ENCODE results near the gene EEFSEC. TPM values are rescaled to one million over a fixed set of nuclear protein-coding genes. Genes with fewer than 3 reads are reported as not detected.

EEFSEC gene
- total RNA-seq, 1 donor from 2014 or later = 5.7 TPM

DNA sequence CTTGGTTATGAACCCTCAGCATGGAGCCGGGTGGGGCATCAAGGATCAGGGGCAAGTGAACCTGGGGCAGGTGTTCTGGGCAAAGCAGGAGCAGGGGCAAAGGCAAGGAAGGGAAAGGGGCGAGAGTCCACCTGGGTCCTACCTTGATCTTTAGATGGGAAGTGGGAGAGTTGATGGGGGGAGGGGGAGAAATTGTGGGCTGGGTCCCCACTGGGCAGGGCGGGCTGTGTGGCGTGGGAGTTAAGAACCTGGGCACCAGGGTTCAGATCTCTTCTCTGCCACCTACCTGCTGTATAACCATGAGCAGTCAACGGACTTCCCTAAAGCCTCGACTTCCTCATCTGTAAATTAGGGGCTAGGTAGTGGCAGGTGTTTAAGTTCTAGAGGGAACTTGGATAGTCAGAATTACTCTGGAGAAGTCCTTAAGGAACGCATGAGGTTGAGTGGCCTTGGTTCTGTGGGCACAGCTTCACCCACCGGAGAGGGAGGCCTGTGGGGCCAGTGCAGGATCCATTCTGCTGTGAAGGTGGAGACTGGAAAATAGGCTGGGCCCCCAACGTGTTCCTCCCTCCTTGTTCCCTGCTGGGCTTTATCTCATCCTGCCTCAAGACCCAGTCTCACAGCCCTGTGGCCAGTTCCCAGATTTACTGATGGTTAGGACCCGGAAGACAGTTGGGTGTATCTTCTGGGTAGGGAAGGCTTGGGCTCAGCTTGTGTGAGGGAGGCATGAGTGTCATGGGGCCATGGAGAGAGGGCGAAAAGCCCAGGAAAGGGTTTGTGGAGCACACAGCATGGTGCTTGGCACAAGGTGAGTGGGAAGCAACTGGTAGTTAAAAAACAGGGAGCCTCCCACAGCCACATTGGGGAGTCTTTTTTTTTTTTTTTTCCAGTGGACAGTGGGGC lies 90.6 kb downstream of the EEFSEC start:
- DNase-seq = no peak

DNA sequence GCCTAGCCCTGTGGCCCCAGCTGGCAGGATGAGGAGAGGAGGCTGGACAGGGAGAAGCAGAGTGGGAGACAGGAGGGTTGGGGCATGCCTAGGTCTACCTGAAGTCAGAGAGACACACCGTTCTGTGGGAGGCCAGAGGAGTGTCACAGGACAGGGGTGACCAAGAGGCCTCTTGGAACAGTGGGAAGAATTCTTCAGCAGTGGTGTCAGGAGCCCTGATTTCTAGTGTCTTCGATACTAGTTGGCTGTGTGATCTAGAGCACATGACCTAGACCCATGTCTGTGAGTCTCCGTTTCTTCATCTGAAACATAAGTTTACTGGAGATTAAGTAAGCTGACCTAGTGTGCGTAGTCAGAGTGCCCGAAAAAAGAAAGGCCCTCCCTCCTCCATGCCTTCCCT lies 92.2 kb downstream of the EEFSEC start:
- DNase-seq = no peak

DNA sequence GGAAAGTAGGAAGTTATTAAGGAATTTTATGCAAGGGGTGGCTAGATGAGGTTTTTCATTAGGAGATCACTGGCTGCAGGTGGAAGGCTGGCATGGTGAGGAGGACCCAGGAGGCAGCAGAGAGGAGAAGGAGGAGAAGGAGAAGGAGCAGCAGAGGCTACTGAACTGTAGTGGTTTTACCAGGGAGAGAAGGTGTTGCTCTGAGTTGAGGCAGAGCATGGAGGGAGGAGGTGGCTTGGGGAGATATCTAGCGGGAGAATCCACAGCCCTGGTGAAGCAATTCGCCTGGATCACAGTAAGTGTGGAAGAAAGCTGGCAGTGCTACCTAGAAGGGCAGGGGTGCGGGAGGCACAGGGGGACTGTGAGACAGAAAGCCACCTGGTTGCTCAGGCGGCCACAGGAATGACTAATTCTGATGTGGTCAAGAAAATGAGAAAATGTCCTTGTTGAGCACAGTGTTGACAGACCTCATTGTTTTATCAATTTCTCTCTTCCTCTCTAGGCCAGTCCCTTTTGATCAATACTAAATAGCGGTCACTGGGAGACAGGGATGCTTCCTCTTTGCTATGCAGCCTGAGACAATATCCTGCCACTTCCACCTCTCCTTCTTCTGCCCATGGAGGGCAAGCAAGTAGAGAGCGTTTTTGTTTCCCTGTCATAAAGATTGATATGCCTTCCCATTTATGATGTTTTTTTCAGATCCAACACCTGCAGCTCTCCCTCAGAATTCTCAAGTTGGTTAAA lies 94.6 kb downstream of the EEFSEC start:
- DNase-seq = no peak

DNA sequence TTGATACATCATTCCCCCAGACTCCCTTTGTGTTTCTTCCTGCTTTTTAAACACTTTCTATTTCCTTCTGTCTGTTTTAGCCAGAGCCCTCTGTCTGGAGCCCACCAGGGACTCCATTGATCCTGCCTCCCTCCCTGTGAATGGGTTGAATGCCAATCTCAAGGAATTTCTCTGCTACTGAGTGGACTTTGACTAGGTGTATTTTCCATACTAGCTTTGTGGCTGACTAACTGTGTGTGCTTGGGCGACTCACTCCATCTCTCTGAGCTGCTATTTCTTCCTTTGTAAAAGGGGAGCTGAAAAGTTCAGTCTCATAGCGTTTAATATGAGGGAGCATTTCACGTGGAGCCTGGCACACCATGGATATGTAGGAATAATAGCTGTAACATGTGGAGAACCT lies 98.8 kb downstream of the EEFSEC start:
- DNase-seq = no peak

DNA sequence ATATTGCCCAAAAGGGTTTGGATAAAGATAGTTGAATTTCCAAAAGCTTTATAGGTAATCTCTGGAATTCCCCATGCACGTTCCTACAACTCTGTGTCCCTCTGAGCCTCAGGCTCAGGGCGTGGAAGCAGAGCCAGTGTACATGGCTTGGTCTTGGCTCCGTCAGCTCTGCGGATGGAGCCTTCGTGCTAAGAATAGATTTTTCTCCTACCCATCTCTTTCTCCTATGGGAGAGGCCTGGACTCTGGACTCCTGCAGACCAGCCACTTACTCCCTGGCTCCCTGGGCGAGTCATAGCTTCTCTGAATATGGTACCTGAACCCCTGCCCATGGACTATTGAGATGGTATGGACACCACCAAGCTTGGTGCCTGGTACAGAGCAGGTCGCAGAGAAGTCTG lies 99.9 kb downstream of the EEFSEC start:
- no peak for DNase-seq

DNA sequence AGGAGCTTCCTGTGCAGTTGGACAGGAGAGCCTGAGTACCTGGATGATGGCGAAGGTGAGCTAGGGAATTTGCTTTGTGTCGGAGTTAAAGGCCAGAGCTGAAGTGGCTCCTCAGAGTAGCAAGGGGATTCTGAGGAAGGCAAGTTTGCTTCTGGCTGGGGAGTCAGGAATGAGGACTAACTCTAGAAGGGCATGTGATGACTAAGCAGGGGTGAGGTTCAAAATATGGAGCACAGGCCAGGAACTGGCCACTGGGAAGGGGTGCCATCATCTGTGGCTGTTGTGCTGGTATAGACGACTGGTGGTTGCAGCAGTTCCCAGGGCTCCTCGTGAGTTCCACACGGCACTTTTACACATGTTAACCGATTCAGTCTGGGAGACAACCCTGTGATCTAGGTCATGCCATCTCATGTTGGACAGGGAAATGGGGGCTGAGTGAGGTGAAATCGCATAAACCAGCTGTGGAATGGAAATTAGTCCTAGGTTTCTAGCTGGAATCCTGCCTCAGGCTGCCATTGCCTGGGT lies 100.8 kb downstream of the EEFSEC start:
- DNase-seq = no peak

DNA sequence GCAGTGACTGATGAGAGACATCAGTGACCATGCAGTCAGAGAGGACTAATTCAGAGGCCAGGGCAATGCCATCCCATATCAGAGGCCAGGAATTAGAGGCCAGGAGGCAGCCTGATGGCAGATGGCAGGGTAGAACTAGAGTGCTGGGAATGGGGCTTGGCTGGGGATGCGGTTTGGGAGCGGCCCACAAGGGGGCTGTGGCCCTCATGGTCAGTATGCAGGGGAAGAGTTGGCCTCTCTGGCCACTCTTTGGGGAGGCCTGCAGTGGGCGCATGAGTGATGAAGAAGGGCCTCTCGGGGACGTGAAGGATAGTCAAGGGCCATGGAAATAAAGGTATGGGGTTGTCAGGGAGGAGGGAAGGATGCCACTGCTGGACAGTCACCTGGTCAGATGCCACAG lies 101.7 kb downstream of the EEFSEC start:
- DNase-seq = no peak

DNA sequence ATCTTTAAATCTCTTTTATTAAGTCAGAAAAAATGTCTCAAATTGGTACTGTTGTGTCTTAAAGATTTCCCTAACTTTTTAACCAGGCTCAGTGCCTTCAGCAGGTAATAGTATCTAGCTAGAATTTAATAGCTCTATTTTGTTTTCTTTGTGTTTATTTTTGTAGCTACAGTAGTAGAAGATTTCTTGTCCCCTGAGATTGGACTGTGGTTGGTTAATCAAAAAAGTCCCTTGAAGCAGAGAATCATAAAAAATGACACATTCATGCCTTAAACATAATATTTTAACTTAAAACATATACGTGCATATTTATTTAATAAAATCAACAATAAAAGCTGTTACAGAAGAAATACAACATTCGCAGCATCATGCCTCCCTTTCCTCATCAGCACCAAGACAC lies 102.8 kb downstream of the EEFSEC start:
- DNase-seq = no peak

DNA sequence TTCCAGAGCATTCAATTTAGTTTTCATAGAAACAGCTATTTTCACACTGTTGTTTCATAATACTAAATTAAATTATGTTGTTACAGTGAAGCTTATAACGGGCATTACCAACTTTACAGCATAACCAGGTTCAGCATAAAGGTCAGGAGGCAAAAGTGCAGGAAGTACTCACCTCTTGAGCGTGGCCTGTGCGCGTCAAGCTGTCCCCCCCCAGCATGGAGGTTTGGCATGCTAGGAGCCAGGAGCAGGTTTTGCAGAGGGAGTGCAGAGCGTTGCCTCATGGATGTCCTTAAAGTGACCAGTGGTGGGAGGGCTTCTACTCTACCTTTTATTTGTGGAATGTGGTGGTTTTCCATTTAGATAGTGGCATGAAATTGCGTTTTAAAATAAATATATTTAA lies 104.4 kb downstream of the EEFSEC start:
- no peak for DNase-seq

DNA sequence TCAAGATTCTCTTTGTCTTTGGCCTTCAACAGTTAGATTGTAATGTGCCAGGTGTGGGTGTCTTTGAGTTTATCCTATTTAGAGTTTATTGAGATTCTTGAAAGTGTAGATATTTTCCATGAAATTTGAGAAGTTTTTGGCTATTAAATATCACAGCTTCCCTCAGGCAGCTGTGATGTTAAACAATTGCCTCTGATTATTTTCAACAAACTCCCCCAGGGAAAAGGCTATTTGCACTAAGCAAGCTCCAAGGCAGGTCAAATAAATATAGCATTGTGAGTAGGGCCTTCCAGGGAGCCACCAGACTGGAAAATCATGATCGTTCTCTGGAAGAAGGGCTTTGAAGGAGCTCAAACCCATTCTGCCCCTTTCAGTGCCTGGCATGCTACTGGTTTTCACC lies 107.0 kb downstream of the EEFSEC start:
- no peak for DNase-seq

DNA sequence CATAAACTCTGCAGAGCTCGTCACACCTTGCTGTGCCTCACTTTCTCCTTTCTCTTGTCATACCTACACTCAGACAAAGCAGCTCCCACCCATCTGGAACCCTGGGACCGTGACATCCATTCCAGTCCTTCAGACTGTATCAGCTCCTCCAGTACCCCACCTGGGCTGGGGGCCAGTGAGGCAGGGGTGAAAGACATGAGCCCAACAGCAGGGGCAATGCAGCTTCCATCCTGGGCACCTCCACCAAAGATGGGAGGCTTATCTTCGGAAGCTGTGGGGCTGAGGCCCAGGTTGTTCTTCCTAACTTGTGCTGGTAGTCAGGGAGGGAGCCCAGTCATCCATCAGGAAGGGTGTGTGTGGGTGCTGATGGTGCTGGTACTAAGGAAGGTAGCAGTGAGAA lies 109.2 kb downstream of the EEFSEC start:
- no peak for DNase-seq

DNA sequence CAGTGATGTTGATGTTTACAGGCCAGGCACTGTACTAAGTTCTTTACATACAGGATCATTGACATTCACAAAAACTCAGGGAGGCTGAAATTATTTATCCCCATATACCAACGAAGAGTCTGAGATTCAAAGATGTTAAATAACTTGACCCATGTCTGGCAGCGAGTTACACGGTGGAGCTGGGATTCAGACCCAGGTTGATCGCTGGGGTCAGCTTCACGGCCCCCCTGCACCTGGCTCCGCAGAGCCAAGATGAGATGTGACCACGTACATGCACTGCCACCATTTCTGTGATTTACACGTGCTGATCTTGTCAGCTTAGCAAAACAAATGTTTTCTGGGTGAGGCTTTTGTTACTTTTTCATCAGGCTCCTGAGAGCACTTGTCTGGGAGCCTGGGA lies 109.8 kb downstream of the EEFSEC start:
- DNase-seq = no peak

DNA sequence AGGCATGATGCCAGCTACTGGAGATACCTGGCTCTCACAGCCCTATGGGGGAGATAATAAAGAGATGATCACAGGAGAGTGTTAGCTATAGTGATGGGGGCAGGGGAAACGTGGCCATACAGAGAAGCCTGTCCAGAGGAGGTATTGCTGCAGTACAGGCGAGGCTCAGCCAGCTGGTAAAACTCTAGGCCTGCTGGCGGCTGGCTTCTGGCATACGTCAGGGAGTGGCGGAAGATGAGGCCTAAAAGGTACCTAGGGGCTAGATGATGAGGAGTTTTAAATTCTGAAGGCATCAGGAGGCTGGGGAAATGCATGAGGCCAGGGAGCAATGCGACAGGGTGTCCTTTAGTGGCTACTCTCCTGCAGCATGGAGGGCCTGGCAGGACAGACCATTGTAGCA lies 110.7 kb downstream of the EEFSEC start:
- DNase-seq = no peak

DNA sequence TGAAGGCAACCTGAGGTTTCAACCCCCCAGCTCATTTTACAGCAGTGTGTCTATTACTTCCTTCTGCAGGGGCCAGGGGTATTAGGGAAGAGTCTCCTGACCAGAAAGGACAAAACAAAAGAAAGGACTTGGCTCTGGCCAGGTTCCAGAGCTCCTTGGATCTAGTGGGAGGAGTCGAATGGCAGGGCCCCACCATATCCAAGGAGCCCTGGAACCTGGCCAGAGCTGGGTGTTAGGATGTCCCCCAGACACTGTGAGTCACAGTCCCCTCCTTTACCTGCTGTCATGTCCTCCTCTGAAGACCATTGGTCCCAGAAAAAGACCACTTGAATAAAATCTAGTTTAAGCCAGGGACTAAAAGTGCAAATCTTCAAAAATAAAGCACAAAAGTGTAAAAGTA lies 113.2 kb downstream of the EEFSEC start:
- no peak for DNase-seq

DNA sequence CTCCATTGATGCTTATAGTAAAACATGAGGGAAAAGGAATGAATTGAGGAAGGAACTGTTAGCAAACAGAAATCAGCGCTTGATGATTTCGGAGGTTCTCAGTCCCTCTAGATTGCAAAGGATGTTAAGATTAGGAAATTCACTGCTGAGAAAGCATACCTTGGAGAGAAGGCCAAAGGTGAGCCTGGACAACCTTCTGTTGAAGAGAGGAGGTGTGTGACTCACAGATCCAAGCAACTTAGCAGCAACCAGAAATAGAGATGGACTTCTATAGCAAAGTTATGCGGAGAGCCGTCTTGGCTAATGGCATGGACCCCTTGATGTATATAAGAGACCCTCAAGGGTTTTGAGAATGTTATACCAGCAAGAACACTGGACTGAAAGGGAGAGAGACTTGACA lies 114.3 kb downstream of the EEFSEC start:
- DNase-seq = no peak

DNA sequence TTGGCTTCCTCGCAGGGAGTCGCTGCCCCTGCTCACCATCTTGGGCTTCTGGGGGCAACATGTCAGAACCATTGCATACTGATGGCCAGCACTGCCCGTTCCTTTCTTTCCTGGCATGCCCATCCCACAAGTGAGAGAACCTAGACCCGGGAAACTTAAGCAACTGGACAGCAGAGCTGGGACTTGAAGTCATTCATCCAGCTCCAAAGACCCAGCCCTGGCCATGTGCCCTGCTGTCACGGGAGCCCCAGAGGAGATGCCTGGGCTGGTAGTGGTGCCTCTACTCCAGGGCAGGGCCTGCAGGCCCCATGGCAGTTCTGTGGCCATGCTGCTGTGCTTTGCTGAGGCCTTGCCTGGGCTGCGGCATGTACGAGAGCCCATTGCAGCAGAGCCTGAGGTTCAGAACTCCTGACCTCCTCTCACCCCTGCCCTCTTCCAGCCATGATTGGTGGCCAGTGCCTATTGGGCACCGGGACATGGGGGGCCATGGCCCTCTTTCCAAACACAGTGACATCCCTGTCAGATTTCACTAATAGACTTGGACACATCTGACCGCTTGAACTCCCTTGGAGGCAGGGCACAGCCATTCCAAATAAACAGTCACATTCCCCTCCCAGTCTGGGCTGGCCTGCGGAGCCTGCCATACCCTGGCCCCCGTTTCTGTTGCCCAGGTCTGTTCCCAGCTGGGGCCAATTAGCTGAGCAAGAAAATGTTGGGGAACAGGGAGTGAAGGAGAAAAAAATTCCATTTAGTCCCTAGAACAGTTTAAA lies 115.9 kb downstream of the EEFSEC start:
- no peak for DNase-seq

DNA sequence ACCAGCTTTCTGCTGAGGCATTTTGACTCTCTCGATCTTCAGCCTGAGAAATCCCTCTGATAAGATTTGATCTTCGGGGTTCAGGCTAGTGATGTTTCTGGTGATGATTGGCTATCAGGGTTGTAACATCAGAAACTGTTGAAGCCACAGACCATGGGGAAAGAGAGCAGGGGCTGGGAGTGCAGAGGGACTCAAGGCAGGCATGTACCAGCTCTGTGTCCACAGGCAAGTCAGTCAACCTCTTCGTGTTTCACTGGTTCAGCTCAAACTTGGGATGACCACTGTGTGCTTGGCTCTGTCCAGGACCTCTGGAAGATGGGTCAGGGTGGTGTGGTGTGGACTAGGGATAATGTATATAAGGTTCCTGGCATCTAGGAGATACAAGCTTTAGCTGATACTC lies 116.5 kb downstream of the EEFSEC start:
- DNase-seq = no peak

DNA sequence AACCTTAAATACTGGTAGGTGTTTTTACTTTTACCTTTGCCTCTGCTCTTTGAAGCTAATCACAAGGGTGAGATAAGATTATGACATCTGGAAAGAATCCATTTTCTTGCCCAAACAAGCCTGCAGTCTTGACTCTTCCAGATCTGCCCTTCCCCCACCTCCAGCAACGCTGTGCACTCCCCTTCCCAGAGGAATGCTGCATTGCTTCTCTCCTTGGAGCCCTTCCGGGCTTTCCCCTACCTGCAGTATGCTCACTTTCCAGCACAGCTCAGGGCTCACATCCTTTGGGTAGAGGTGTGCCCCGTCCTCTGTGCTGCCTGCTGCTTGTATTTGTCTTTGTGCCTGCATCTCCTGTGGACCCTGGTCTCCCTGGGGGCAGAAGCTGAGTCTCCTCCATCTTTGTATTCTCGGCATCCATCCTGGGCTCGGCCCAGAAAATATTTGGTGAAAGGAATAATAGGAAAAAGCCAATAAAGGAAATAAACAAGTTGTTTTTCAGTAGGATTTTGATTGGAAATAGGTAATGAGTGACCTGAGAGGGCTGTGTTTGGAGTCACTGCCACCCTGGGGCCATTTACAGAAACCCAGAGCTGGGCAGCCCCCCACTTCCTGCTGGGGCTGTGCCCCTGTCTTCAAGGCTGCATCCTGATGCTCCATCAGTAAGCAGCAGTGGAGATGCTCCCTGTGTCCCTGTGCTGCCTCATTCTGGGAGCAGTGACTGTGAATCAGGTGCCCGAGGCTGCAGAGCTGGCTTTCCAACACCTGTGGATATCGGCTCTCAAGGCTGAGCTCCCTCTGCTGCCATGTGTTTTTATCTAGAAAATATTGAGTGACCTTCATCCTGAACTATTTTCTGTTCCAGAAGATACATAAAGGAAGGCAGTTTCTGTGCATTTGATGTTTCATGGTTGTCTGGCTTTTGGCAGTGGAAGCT lies 117.5 kb downstream of the EEFSEC start:
- DNase-seq = no peak

DNA sequence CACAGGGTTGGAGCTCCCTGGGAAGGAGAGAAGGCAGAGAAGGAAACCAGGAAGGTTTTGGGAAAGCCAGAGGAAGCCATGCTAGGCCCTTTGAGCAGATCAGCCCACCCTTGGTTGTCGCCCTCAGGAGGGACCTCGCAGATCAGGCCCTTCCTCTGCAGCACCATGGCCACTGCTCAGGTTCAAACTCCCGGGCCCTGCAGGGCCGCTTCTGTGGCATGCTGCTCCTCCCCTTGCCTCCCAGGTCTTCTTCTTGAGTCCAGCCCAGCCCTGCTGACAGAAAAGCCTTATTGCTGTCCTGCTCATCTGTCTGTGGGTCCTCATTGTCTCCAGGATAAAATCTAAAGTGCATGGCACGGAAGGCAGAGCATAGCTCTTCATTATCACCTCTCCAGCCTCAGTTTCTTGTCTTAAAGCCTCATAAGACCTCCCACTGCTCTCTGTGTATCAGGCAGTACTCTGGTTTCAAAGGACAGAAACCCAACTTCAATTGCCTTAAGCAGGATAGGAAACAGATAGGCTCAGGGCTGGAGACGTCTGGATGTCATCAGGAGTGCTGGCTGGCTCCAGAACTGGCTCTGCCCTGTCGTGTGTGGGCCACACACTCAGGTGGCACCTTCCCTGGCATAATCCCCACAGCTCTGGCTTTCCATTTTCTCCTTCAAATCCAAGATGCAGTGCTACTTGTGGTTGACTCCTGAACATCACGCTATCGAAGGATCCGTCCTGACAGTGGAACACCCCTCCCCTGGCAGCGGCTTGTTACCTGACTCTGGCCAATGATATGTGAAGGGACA lies 118.5 kb downstream of the EEFSEC start:
- DNase-seq = no peak

DNA sequence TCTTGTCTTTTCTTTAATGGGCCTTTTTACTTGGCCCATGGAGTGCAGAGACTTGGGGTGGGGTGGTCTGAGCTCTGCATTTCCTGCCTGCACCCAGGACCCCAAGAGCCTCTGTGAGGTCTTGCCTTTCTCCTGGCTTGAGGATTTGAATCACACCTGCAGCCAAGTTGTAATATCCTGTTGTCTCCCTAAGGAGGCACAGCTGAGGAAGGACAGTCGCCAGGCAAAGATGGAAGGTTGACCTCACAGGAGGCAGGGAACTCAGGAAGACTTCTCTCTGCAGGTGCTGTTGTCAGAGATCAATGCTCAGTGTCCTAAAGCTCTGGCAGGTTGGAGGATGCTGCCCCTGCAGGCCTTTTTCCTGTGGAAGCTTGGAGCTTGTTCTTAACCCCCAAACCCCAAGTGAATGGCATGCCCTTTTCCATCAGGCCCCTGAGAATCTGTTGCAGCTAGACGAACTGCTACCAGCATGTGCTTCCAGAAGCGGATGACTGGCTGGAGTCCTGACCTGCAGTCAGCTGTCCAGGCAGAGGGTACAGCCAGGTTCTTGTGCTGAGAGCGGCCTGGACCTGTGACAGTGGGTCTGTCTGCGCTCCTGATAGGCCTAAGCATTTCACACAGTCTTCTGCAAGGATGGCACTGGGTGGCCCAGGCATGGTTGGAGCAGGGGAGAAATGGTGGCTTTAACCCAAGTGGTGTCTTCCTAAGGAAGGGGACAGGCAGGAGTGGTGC lies 120.0 kb downstream of the EEFSEC start:
- no peak for DNase-seq

All from skin of body (tissue), 2 donors.